Common myeloid progenitor, CD34-positive (primary cell): ENCODE results near the gene AQP5.

Experiments used
- CTCF ChIA-PET: fragments of 350-600 bp; sonication (Branson Sonifier 250); formaldehyde crosslinking; loops from one replicate; lab custom pipeline; 2021; ENCODE audit warnings: antibody characterized with exemption; lab: Charles Lee
- POLR2A ChIA-PET: fragments of 350-600 bp; sonication (Branson Sonifier 250); formaldehyde crosslinking; loops from one replicate; lab custom pipeline; 2021; ENCODE audit warnings: antibody characterized with exemption; lab: Charles Lee
- DNase-seq, 3 donors: peaks; one replicate each; pipeline versions ENCODE4 v3.0.0 to v3.0.0-alpha.2; 2013
- H3K27ac ChIP-seq, 2 experiments: 1 replicate in 1 of 2; 2 replicates in 1 of 2; pipeline ENCODE4 v1.7.0; 2013; ENCODE audit warnings: inconsistent platforms in 2 of 2, low read length in 2 of 2, mild to moderate bottlenecking in 2 of 2, low read depth in 1 of 2, moderate library complexity in 1 of 2; ENCODE audit not compliant: severe bottlenecking in 2 of 2, insufficient read depth in 1 of 2, poor library complexity in 1 of 2
- H3K27me3 ChIP-seq, 5 experiments: replicated peaks in 2 of 5; 1 replicate in 3 of 5; 2 replicates in 2 of 5; pipeline versions ENCODE4 v1.6.1 to v1.7.0; 2013; ENCODE audit warnings: low read length in 4 of 5, mild to moderate bottlenecking in 2 of 5, moderate library complexity in 2 of 5, inconsistent platforms in 1 of 5; ENCODE audit not compliant: insufficient read depth in 5 of 5, control insufficient read depth in 4 of 5
- H3K36me3 ChIP-seq, 4 experiments: 1 replicate in 2 of 4; 2 replicates in 2 of 4; pipeline versions ENCODE4 v1.6.1 to v1.7.0; 2013; ENCODE audit warnings: low read length in 3 of 4, control low read depth in 1 of 4, mild to moderate bottlenecking in 1 of 4; ENCODE audit not compliant: control insufficient read depth in 4 of 4, insufficient read depth in 4 of 4
- H3K4me1 ChIP-seq, 4 experiments: 1 replicate in 3 of 4; 2 replicates in 1 of 4; pipeline versions ENCODE4 v1.6.1 to v1.7.1; 2013; ENCODE audit warnings: low read length in 3 of 4, mild to moderate bottlenecking in 3 of 4, control low read depth in 1 of 4, inconsistent platforms in 1 of 4, moderate library complexity in 1 of 4; ENCODE audit not compliant: control insufficient read depth in 4 of 4, insufficient read depth in 4 of 4; ENCODE audit errors: control extremely low read depth in 1 of 4
- H3K4me3 ChIP-seq, 7 experiments: 1 replicate in 4 of 7; 2 replicates in 3 of 7; pipeline versions ENCODE4 v1.5.1 to v1.7.0; 2013; ENCODE audit warnings: mild to moderate bottlenecking in 7 of 7, low read length in 6 of 7, moderate library complexity in 6 of 7, inconsistent platforms in 2 of 7, low read depth in 2 of 7, control low read depth in 1 of 7; ENCODE audit not compliant: insufficient read depth in 4 of 7, control insufficient read depth in 1 of 7; ENCODE audit errors: extremely low read depth in 1 of 7
- H3K9me3 ChIP-seq, 5 experiments: 1 replicate in 4 of 5; 2 replicates in 1 of 5; pipeline versions ENCODE4 v1.6.1 to v1.7.1; 2013; ENCODE audit warnings: low read length in 4 of 5, mild to moderate bottlenecking in 2 of 5, inconsistent platforms in 1 of 5, low read depth in 1 of 5, moderate library complexity in 1 of 5; ENCODE audit not compliant: control insufficient read depth in 4 of 5, insufficient read depth in 2 of 5; ENCODE audit errors: control extremely low read depth in 1 of 5
- WGBS: methylation state at CpG from one replicate; pipeline ENCODE4 v1.1.5; 2013; ENCODE audit not compliant: insufficient coverage; 5-methylcytosine and 5-hydroxymethylcytosine counted together

Gene AQP5

GRCh38 chr12:50013361-50014147, 51.9 kb downstream of the AQP5 start:
- no peak for DNase-seq
- H3K4me3 ChIP-seq = no peak overlapping the region
- 97% methylated on average over 2 of the region's 2 CpGs for WGBS
- POLR2A ChIA-PET = no interaction called here
- no peaks in the 10 kb centered on the region for H3K9me3 ChIP-seq
- peaks cover 3 to 38% (median 10%) of the 10 kb centered on the region in 4 experiments for H3K36me3 ChIP-seq
- CTCF ChIA-PET = interaction anchor here (1.0 to 1.7 kb wide), 7 partner anchors 10 to 76 kb away, joined by 3 to 7 read pairs (median 5); no protein-coding TSS in a partner anchor
- H3K27me3 ChIP-seq = no peaks in the 10 kb centered on the region
- H3K27ac ChIP-seq = no peak overlapping the region
- peaks cover 0 to 4% (median 0%) of the 10 kb centered on the region in 4 experiments for H3K4me1 ChIP-seq

DNA sequence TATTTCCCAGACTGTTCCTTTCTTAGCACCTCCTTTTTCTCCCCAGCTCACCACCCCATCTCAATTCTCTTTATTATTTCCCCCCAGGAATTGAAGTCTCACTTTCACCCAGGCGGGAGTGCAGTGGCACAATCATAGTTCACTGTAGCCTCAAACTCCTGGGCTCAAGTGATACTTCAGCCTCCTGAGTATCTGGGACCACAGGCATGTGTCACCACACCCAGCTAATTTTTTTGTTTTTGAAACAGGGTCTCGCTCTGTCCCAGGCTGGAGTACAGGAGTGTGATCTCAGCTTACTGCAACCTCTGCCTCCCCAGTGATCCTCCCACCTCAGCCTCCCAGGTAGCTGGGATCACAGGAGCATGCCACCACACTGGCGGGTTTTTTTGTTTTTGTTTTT, 52.7 kb downstream of the AQP5 start:
- POLR2A ChIA-PET = no interaction called here

More for the DNA sequence above, 52.7 kb downstream of the AQP5 start:
- Histone ChIP-seq H3K36me3 (peaks cover 3 to 35% (median 9%) of the 10 kb centered on the region in 4 experiments), H3K4me1 (peaks cover 0 to 4% (median 0%) of the 10 kb centered on the region in 4 experiments), H3K9me3 (no peaks in the 10 kb centered on the region), H3K4me3 (no peak overlapping the region), H3K27ac (no peak overlapping the region), H3K27me3 (no peaks in the 10 kb centered on the region)
- CTCF ChIA-PET = interaction anchor here (1.0 to 1.7 kb wide), 6 partner anchors 11 to 75 kb away, joined by 3 to 7 read pairs (median 4); no protein-coding TSS in a partner anchor
- DNase-seq = no peak
- WGBS = 100% methylated on average over 2 of the region's 3 CpGs
